GM18873 (cell line): Measurements from ENCODE around the gene EYS.
"Not testable (repeated sequence)": the region's sequence is repeated elsewhere in the genome, so short reads cannot be mapped to it uniquely, and the experiment has no call there.

Experiments
- ATAC-seq: cut with Tn5 transposase; IDR thresholded peaks from one replicate; pipeline ENCODE4 v1.9.1; 2021; ENCODE audit warnings: mild to moderate bottlenecking, moderate library complexity, moderate number of reproducible peaks; ENCODE audit not compliant: unreplicated experiment, low FRiP score

EYS gene

GRCh38 chr6:65469650-65470049, 237.4 kb downstream of the EYS start:
- ATAC-seq, result no peak

- ATAC-seq, result no peak
These were observed 238.7 kb downstream of the EYS start for GRCh38 chr6:65468307-65468706.

GRCh38 chr6:65461121-65461520, 245.9 kb downstream of the EYS start:
- ATAC-seq, result no peak

- no peak for ATAC-seq
These were observed 254.7 kb downstream of the EYS start for GRCh38 chr6:65452333-65452732.

- ATAC-seq, result no peak
These were observed 256.6 kb downstream of the EYS start for GRCh38 chr6:65450451-65450850.

GRCh38 chr6:65449926-65450325, 257.1 kb downstream of the EYS start:
- no peak for ATAC-seq

GRCh38 chr6:65448866-65449265, 258.2 kb downstream of the EYS start:
- no peak for ATAC-seq

- no peak for ATAC-seq
These were observed 270.7 kb downstream of the EYS start for GRCh38 chr6:65436281-65436680.

GRCh38 chr6:65416621-65417020, 290.4 kb downstream of the EYS start:
- no peak for ATAC-seq

GRCh38 chr6:65410309-65410708, 296.7 kb downstream of the EYS start:
- ATAC-seq, result no peak

GRCh38 chr6:65402564-65402963, 304.5 kb downstream of the EYS start:
- no peak for ATAC-seq

- no peak for ATAC-seq
These were observed 307.5 kb downstream of the EYS start for GRCh38 chr6:65399355-65400084.

- ATAC-seq, result no peak
These were observed 308.2 kb downstream of the EYS start for GRCh38 chr6:65398851-65399250.

GRCh38 chr6:65350530-65350929, 356.5 kb downstream of the EYS start:
- ATAC-seq, result no peak

- ATAC-seq, result not testable (repeated sequence)
These were observed 404.4 kb downstream of the EYS start for GRCh38 chr6:65302655-65303054.

GRCh38 chr6:65299236-65299635, 407.8 kb downstream of the EYS start:
- no peak for ATAC-seq

- ATAC-seq, result no peak
These were observed 411.2 kb downstream of the EYS start for GRCh38 chr6:65295812-65296211.

- ATAC-seq, result no peak
These were observed 417.5 kb downstream of the EYS start for GRCh38 chr6:65289491-65289890.

- ATAC-seq, result no peak
These were observed 421.8 kb downstream of the EYS start for GRCh38 chr6:65285275-65285674.

GRCh38 chr6:65280060-65280459, 427.0 kb downstream of the EYS start:
- no peak for ATAC-seq

- ATAC-seq, result no peak
These were observed 444.8 kb downstream of the EYS start for GRCh38 chr6:65262241-65262640.

- no peak for ATAC-seq
These were observed 447.0 kb downstream of the EYS start for GRCh38 chr6:65259982-65260381.

- no peak for ATAC-seq
These were observed 448.0 kb downstream of the EYS start for GRCh38 chr6:65259059-65259458.
